Breast epithelium (tissue), 3 donors: ENCODE results near the gene DCUN1D4.

Experiments
- POLR2A ChIP-seq: fragments of 450-650 bp; IDR thresholded peaks from one replicate; pipeline ENCODE4 v1.6.1; 2016; ENCODE audit warnings: antibody characterized with exemption, mild to moderate bottlenecking, moderate library complexity
- POLR2AphosphoS5 ChIP-seq, 3 donors: sonication (generic); formaldehyde crosslinking; IDR thresholded peaks; one replicate each; pipeline ENCODE4 v1.6.1; 2017; ENCODE audit warnings: antibody characterized with exemption in 3 of 3
- TF ChIP-seq, protein P1 (sequence below), 3 donors: fragments of 450-650 bp; IDR thresholded peaks; one replicate each; pipeline ENCODE4 v1.5.1; 2016 to 2017; ENCODE audit warnings: antibody characterized with exemption in 3 of 3, mild to moderate bottlenecking in 3 of 3, moderate library complexity in 3 of 3

DNA sequence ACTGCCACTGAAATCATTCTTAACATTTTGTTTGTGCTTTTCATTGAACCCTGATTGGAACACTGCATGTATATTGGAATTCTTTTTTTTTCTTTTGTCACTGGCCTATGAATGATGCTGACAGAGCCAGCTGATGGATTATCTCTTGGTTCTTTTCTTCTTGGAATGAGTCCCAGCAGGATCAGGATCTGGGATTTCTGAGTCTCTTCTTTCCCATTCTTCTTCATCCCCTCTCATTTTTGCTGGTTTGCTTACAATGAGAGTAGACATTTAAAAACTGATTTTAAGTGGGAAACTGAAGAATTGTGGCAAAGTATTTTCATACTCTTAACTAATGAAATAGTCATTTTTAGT, 9.0 kb downstream of the DCUN1D4 start:
- TF ChIP-seq, protein P1, sequence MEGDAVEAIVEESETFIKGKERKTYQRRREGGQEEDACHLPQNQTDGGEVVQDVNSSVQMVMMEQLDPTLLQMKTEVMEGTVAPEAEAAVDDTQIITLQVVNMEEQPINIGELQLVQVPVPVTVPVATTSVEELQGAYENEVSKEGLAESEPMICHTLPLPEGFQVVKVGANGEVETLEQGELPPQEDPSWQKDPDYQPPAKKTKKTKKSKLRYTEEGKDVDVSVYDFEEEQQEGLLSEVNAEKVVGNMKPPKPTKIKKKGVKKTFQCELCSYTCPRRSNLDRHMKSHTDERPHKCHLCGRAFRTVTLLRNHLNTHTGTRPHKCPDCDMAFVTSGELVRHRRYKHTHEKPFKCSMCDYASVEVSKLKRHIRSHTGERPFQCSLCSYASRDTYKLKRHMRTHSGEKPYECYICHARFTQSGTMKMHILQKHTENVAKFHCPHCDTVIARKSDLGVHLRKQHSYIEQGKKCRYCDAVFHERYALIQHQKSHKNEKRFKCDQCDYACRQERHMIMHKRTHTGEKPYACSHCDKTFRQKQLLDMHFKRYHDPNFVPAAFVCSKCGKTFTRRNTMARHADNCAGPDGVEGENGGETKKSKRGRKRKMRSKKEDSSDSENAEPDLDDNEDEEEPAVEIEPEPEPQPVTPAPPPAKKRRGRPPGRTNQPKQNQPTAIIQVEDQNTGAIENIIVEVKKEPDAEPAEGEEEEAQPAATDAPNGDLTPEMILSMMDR (IDR thresholded peaks at IDR 0.05) = no peak
- TF ChIP-seq POLR2A (no peak), POLR2AphosphoS5 (IDR thresholded peaks at IDR 0.05) (no peak)
